GM06990 (cell line): Measurements from ENCODE around the gene SUPT4H1.

Source experiments
- DNase-seq: peaks from one replicate; pipeline ENCODE4 v3.0.0-alpha.2; 2011; ENCODE audit not compliant: insufficient read length; ENCODE audit errors: extremely low read depth
- H3K27me3 ChIP-seq: replicated peaks from 2 replicates; pipeline ENCODE4 v1.6.0; 2011; ENCODE audit warnings: low read length; ENCODE audit not compliant: control insufficient read depth, insufficient read depth
- H3K36me3 ChIP-seq: 2 replicates; pipeline ENCODE4 v1.5.1; 2011; ENCODE audit warnings: low read length; ENCODE audit not compliant: control insufficient read depth, insufficient read depth
- H3K4me3 ChIP-seq: replicated peaks from 2 replicates; pipeline ENCODE4 v1.5.1; 2011; ENCODE audit warnings: low read depth, mild to moderate bottlenecking, control low read depth, low read length
- TF ChIP-seq, protein P1 (sequence below): IDR thresholded peaks from 2 replicates; pipeline ENCODE4 v1.5.1; 2011; ENCODE audit warnings: low read length, control low read depth, mild to moderate bottlenecking, inconsistent platforms; ENCODE audit not compliant: insufficient read depth, poor library complexity, severe bottlenecking

The SUPT4H1 gene

GRCh38 chr17:58337210-58337599 lies 14.8 kb downstream of the SUPT4H1 start:
- DNase-seq: no peak
- H3K36me3 ChIP-seq: no peaks in the 10 kb centered on the region; the same call in 1 of the 2 replicates
- H3K27me3 ChIP-seq: no peaks in the 10 kb centered on the region
- peak overlapping the region; percentile 73 for H3K4me3 ChIP-seq
- TF ChIP-seq, protein P1, sequence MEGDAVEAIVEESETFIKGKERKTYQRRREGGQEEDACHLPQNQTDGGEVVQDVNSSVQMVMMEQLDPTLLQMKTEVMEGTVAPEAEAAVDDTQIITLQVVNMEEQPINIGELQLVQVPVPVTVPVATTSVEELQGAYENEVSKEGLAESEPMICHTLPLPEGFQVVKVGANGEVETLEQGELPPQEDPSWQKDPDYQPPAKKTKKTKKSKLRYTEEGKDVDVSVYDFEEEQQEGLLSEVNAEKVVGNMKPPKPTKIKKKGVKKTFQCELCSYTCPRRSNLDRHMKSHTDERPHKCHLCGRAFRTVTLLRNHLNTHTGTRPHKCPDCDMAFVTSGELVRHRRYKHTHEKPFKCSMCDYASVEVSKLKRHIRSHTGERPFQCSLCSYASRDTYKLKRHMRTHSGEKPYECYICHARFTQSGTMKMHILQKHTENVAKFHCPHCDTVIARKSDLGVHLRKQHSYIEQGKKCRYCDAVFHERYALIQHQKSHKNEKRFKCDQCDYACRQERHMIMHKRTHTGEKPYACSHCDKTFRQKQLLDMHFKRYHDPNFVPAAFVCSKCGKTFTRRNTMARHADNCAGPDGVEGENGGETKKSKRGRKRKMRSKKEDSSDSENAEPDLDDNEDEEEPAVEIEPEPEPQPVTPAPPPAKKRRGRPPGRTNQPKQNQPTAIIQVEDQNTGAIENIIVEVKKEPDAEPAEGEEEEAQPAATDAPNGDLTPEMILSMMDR: no peak

GRCh38 chr17:58336456-58337209 lies 15.4 kb downstream of the SUPT4H1 start:
- Histone ChIP-seq H3K36me3 (peaks cover 4% of the 10 kb centered on the region), H3K4me3 (peak overlapping the region; percentile 73)
- peak; percentile 42 for DNase-seq

GRCh38 chr17:58335779-58336455 lies 16.1 kb downstream of the SUPT4H1 start:
- TF ChIP-seq, protein P1: no peak
- Histone ChIP-seq H3K4me3 (peak overlapping the region; percentile 92), H3K36me3 (peaks cover 10% of the 10 kb centered on the region), H3K27me3 (no peaks in the 10 kb centered on the region)
- DNase-seq: peak; percentile 74

More at GRCh38 chr17:58336456-58337209, 15.4 kb downstream of the SUPT4H1 start:
- TF ChIP-seq, protein P1: no peak
- H3K27me3 ChIP-seq: no peaks in the 10 kb centered on the region

GRCh38 chr17:58335061-58335731 lies 16.8 kb downstream of the SUPT4H1 start:
- TF ChIP-seq, protein P1: no peak
- Histone ChIP-seq H3K27me3 (no peaks in the 10 kb centered on the region), H3K36me3 (peaks cover 14% of the 10 kb centered on the region), H3K4me3 (peak overlapping the region; percentile 92)
- DNase-seq: peak; percentile 55

GRCh38 chr17:58334661-58335060 lies 17.3 kb downstream of the SUPT4H1 start:
- TF ChIP-seq, protein P1: no peak
- H3K4me3 ChIP-seq: peak overlapping the region; percentile 92
- peak; percentile 48 for DNase-seq
- H3K36me3 ChIP-seq: peaks cover 14% of the 10 kb centered on the region
- H3K27me3 ChIP-seq: no peaks in the 10 kb centered on the region
